ENCODE results near the gene GLCE.
"Not testable (repeated sequence)": the region's sequence is repeated elsewhere in the genome, so short reads cannot be mapped to it uniquely, and the experiment has no call there.

GLCE gene

GRCh38 chr15:69161878-69162213 lies 1.4 kb downstream of the GLCE start:
- no peaks in the 10 kb centered on the region for H3K36me3 Mint-ChIP-seq (ENCODE audit: low read depth)
- H3K4me3 Mint-ChIP-seq: peak overlapping the region; percentile 97
- no peak for TF ChIP-seq CTCF (IDR thresholded peaks at IDR 0.05)
- no peaks in the 10 kb centered on the region for H3K9me3 Mint-ChIP-seq
- H3K27ac Mint-ChIP-seq: no peak overlapping the region
- DNase-seq: no peak
- H3K27me3 Mint-ChIP-seq (ENCODE audit: low read depth, poor library complexity): peaks cover 17% of the 10 kb centered on the region
- peaks cover 48% of the 10 kb centered on the region for H3K4me1 Mint-ChIP-seq

DNA sequence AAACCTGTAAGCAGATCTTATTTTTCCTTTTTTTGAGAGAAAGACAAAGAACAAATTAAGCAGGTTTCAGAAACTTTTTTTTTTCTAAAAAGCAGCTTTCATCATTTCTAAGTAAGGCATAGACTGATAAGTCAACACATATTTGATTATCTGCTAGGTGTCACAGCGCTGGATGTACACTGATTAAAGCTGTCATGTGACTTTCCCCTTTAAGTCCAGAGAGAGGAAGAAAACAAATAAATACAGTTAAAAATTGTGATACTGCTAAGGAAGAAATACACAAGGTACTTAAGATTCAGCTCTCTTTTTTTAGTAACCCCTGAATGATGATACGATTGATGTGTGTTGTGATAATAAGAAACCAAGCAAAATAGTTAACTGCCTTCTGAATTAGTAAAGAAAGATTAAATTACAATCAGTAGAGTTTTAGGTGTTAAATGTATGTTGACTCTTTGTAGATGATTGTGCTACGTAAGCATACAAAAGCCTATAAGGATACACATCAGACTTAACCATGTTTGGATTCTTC lies 2.8 kb downstream of the GLCE start:
- Mint-ChIP-seq H3K4me3 (no peak overlapping the region), H3K4me1 (peaks cover 46% of the 10 kb centered on the region), H3K36me3 (ENCODE audit: low read depth) (no peaks in the 10 kb centered on the region), H3K27ac (no peak overlapping the region), H3K27me3 (ENCODE audit: low read depth, poor library complexity) (peaks cover 13% of the 10 kb centered on the region), H3K9me3 (no peaks in the 10 kb centered on the region)
- TF ChIP-seq CTCF (IDR thresholded peaks at IDR 0.05): no peak
- DNase-seq: no peak

DNA sequence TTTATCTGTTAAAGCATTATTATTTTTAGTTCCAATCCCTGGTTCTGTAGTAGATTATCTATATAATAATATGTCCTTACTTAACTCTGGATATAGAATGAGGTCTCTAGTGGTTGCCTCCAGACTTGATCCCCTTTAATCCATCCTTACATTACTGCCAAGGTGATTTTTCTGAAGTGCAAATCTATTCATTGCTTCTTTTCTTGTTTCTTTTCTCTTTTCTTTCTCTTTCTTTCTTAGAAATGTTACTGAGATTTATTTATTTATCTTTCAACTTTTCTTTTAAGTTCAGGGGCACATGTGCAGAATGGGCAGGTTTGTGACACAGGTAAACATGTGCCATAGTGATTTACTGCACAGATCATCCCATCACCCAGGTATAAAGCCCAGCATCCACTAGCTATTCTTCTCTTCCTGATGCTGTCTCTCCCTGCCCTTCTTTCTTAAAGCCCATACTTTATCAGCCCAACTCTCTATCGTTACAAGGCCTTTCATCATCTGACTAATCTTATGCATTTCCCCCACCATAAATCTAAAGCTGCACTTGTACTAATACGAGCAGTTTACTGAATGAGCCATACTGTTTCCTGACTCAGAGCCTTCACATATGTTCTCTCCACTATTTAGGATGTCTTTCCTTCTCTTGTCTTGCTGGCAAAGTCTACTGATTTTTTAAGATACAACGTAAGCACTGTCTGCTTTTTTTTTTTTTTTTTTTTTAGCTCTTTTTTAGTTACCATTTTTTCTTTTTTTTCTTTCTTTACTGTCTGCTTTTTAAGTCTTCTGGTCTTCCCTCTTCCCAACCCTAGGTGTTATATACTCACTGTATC lies 4.6 kb downstream of the GLCE start:
- H3K27ac Mint-ChIP-seq: no peak overlapping the region
- H3K36me3 Mint-ChIP-seq (ENCODE audit: low read depth): peaks cover 3% of the 10 kb centered on the region
- no peak for DNase-seq
- no peak overlapping the region for H3K4me3 Mint-ChIP-seq
- H3K27me3 Mint-ChIP-seq (ENCODE audit: low read depth, poor library complexity): peaks cover 4% of the 10 kb centered on the region
- TF ChIP-seq CTCF (IDR thresholded peaks at IDR 0.05): no peak
- H3K4me1 Mint-ChIP-seq: peaks cover 28% of the 10 kb centered on the region
- no peaks in the 10 kb centered on the region for H3K9me3 Mint-ChIP-seq

- Mint-ChIP-seq H3K27ac (no peak overlapping the region), H3K4me3 (no peak overlapping the region), H3K36me3 (ENCODE audit: low read depth) (peaks cover 3% of the 10 kb centered on the region), H3K9me3 (no peaks in the 10 kb centered on the region), H3K27me3 (ENCODE audit: low read depth, poor library complexity) (peaks cover 2% of the 10 kb centered on the region), H3K4me1 (peaks cover 28% of the 10 kb centered on the region)
- DNase-seq: no peak
- TF ChIP-seq CTCF (IDR thresholded peaks at IDR 0.05): no peak
These were observed 5.2 kb downstream of the GLCE start for GRCh38 chr15:69165637-69166025.

DNA sequence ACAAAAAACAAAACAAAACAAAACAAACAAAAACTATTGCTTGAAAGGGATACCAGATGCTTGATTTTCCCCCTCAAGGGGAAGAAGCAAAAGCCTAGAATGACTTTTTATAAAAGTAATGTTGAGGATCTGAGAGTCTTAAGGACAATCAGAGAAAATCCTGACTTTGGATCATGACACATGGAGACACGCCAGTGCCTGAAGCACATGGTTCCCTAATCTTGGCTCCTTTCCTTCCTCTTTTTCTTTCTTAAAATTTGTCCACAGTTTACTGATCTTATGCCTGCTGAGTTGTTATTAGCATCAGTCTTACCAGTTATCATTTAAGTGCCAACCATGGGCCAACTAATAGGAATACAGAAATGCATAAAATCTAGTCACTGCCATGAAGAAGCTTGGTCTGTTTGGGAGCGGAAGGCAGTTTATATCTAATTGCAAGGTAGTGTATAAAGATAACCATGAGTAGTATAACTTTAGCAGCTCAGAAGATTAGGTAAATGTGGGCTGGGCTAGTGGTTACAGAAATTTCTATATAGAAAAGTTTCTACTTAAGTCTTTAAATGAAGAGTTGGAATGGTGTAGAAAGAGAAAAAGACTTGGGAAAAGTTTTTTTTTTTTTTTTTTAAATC lies 6.9 kb downstream of the GLCE start:
- Mint-ChIP-seq H3K27ac (no peak overlapping the region), H3K4me3 (no peak overlapping the region), H3K9me3 (no peaks in the 10 kb centered on the region), H3K36me3 (ENCODE audit: low read depth) (peaks cover 3% of the 10 kb centered on the region), H3K27me3 (ENCODE audit: low read depth, poor library complexity) (no peaks in the 10 kb centered on the region), H3K4me1 (peaks cover 19% of the 10 kb centered on the region)
- no peak for DNase-seq
- TF ChIP-seq CTCF (IDR thresholded peaks at IDR 0.05): no peak

DNA sequence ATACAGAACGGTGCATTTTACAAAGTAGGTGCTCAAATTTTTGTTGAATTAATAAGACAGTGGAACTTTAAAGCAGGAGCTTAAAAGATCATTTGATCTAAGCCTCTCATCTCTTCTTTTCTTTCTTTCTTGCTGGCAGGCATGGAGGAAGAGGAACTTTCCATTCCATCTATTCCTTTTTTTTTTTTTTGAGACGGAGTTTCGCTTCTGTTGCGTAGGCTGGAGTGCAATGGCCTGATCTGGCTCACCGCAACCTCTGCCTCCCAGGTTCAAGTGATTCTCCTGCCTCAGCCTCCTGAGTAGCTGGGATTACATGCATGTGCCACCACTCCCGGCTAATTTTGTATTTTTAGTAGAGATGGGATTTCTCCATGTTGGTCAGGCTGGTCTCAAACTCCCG lies 7.9 kb downstream of the GLCE start:
- not testable (repeated sequence) for DNase-seq; H3K36me3 Mint-ChIP-seq (ENCODE audit: low read depth); H3K4me3 Mint-ChIP-seq; H3K27me3 Mint-ChIP-seq (ENCODE audit: low read depth, poor library complexity); H3K27ac Mint-ChIP-seq; H3K9me3 Mint-ChIP-seq
- H3K4me1 Mint-ChIP-seq: peaks cover 10% of the 10 kb centered on the region

DNA sequence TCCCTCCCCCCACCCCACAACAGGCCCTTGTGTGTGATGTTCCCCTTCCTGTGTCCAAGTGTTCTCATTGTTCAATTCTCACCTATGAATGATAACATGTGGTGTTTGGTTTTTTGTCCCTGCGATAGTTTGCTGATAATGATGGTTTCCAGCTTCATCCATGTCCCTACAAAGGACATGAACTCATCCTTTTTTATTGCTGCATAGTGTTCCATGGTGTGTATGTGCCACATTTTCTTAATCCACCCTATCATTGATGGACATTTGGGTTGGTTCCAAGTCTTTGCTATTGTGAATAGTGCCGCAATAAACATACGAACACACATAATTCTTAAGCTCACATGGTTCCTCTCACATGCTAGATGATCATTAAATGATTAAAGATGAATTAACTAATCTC lies 9.1 kb downstream of the GLCE start:
- H3K4me1 Mint-ChIP-seq; H3K27me3 Mint-ChIP-seq (ENCODE audit: low read depth, poor library complexity); DNase-seq; H3K36me3 Mint-ChIP-seq (ENCODE audit: low read depth); H3K4me3 Mint-ChIP-seq; H3K27ac Mint-ChIP-seq; H3K9me3 Mint-ChIP-seq: not testable (repeated sequence)
